Ishikawa (cell line): ENCODE data around the gene UNC119.

Experiments
- CEBPB ChIP-seq: IDR thresholded peaks from 2 replicates; pipeline ENCODE4 v1.6.1; 2012
- CREB1 ChIP-seq: IDR thresholded peaks from 2 replicates; pipeline ENCODE4 v1.6.1; 2012; ENCODE audit warnings: low read depth
- EGR1 ChIP-seq: IDR thresholded peaks from 2 replicates; pipeline ENCODE4 v1.6.1; 2012
- EP300 ChIP-seq: IDR thresholded peaks from 2 replicates; pipeline ENCODE4 v1.6.1; 2012; ENCODE audit warnings: borderline replicate concordance
- FOXM1 ChIP-seq: IDR thresholded peaks from 2 replicates; pipeline ENCODE4 v1.6.1; 2012; ENCODE audit warnings: low read depth, borderline replicate concordance
- MAX ChIP-seq: IDR thresholded peaks from 2 replicates; pipeline ENCODE4 v1.6.1; 2012
- NFIC ChIP-seq: IDR thresholded peaks from 2 replicates; pipeline ENCODE4 v1.6.1; 2012
- RAD21 ChIP-seq: IDR thresholded peaks from 2 replicates; pipeline ENCODE4 v1.6.1; 2012; ENCODE audit warnings: low read depth
- TAF1 ChIP-seq: IDR thresholded peaks from 2 replicates; pipeline ENCODE4 v1.6.1; 2012; ENCODE audit warnings: low read depth, mild to moderate bottlenecking
- TCF12 ChIP-seq: IDR thresholded peaks from 2 replicates; pipeline ENCODE4 v1.6.1; 2012; ENCODE audit warnings: low read depth
- TEAD4 ChIP-seq: IDR thresholded peaks from 2 replicates; pipeline ENCODE4 v1.6.1; 2012
- YY1 ChIP-seq: IDR thresholded peaks from 2 replicates; pipeline ENCODE4 v1.6.1; 2012; ENCODE audit warnings: low read depth
- ZBTB7A ChIP-seq: IDR thresholded peaks from 2 replicates; pipeline ENCODE4 v1.6.1; 2012; ENCODE audit warnings: low read depth
- TF ChIP-seq, protein P1 (sequence below): IDR thresholded peaks from 2 replicates; pipeline ENCODE4 v1.6.1; 2012; ENCODE audit warnings: low read depth, mild to moderate bottlenecking
- TF ChIP-seq, protein P2 (sequence below): IDR thresholded peaks from 2 replicates; pipeline ENCODE4 v1.6.1; 2012

The UNC119 gene

GRCh38 chr17:28499364-28499664 lies 53.1 kb downstream of the UNC119 start:
- TF ChIP-seq FOXM1 (no peak), TAF1 (no peak), EP300 (no peak), ZBTB7A (no peak), NFIC (no peak), TEAD4 (no peak), MAX (no peak), TCF12 (no peak), YY1 (no peak), RAD21 (no peak)

- TF ChIP-seq, protein P1, sequence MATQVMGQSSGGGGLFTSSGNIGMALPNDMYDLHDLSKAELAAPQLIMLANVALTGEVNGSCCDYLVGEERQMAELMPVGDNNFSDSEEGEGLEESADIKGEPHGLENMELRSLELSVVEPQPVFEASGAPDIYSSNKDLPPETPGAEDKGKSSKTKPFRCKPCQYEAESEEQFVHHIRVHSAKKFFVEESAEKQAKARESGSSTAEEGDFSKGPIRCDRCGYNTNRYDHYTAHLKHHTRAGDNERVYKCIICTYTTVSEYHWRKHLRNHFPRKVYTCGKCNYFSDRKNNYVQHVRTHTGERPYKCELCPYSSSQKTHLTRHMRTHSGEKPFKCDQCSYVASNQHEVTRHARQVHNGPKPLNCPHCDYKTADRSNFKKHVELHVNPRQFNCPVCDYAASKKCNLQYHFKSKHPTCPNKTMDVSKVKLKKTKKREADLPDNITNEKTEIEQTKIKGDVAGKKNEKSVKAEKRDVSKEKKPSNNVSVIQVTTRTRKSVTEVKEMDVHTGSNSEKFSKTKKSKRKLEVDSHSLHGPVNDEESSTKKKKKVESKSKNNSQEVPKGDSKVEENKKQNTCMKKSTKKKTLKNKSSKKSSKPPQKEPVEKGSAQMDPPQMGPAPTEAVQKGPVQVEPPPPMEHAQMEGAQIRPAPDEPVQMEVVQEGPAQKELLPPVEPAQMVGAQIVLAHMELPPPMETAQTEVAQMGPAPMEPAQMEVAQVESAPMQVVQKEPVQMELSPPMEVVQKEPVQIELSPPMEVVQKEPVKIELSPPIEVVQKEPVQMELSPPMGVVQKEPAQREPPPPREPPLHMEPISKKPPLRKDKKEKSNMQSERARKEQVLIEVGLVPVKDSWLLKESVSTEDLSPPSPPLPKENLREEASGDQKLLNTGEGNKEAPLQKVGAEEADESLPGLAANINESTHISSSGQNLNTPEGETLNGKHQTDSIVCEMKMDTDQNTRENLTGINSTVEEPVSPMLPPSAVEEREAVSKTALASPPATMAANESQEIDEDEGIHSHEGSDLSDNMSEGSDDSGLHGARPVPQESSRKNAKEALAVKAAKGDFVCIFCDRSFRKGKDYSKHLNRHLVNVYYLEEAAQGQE, result no peak
- TF ChIP-seq FOXM1, result no peak
- TF ChIP-seq CREB1, result no peak
- TF ChIP-seq TCF12, result no peak
- TF ChIP-seq CEBPB, result no peak
- no peak for TF ChIP-seq MAX
- no peak for TF ChIP-seq RAD21
These were observed 53.6 kb downstream of the UNC119 start for GRCh38 chr17:28498652-28499363.

- TF ChIP-seq EP300, result no peak
- peak; percentile 60 for TF ChIP-seq NFIC
- no peak for TF ChIP-seq CREB1
- TF ChIP-seq MAX, result no peak
- 0 out of 2 replicates have a peak, but pooled peaks have one; percentile 21 for TF ChIP-seq TCF12
- TF ChIP-seq, protein P1, result no peak
- no peak for TF ChIP-seq TAF1
- no peak for TF ChIP-seq YY1
- 0 out of 2 replicates have a peak, but pooled peaks have one; percentile 18 for TF ChIP-seq TEAD4
- no peak for TF ChIP-seq FOXM1
- TF ChIP-seq ZBTB7A, result 0 out of 2 replicates have a peak, but pooled peaks have one; percentile 56
- TF ChIP-seq CEBPB, result no peak
- TF ChIP-seq RAD21, result no peak
- TF ChIP-seq, protein P2, sequence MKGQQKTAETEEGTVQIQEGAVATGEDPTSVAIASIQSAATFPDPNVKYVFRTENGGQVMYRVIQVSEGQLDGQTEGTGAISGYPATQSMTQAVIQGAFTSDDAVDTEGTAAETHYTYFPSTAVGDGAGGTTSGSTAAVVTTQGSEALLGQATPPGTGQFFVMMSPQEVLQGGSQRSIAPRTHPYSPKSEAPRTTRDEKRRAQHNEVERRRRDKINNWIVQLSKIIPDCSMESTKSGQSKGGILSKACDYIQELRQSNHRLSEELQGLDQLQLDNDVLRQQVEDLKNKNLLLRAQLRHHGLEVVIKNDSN, result no peak
- TF ChIP-seq EGR1, result no peak
These were observed 54.5 kb downstream of the UNC119 start for GRCh38 chr17:28497931-28498330.
